NCI-H2107 (cell line): Measurements from ENCODE around the gene COA5.

Experiments
- DNase-seq: peaks from one replicate; lab custom pipeline; 2025; lab: John Stamatoyannopoulos, UW

Gene COA5

GRCh38 chr2:98571796-98572195, 36.5 kb downstream of the COA5 start:
- DNase-seq: no peak

- no peak for DNase-seq
Observed at GRCh38 chr2:98571121-98571701, 37.1 kb downstream of the COA5 start.

- no peak for DNase-seq
Observed at GRCh38 chr2:98570356-98570755, 38.0 kb downstream of the COA5 start.

GRCh38 chr2:98569915-98570314, 38.4 kb downstream of the COA5 start:
- DNase-seq: no peak

DNA sequence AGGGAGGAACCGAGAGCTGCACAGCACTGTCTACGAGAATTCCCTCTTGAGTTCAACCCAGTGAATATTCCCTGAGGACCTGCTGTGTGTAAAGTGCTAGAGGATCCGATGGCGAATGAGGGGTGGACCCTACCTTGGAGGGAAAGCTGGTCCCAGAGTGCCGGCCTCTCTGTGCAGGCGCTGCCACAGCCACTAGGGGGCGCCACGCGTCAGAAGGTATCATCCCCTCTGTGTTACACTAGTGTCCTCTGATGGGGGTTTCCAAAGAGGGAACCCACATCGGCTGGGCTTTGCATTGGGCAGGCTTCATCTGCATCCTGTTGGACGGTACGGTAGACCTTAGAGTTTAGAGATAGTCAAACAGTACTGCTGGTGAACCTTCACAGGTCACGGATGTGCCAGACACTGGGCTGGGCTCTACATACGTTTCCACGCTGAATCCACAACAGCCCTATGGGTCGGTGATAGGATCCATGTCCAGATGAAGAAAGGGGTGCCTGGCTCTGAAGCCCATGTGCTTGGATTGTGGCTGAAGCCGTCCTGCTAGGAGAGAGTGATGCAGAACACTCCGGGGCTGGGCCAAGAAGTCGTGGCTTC, 39.0 kb downstream of the COA5 start:
- DNase-seq: peak; percentile 20

- no peak for DNase-seq
Observed at GRCh38 chr2:98568161-98568956, 40.0 kb downstream of the COA5 start.

DNA sequence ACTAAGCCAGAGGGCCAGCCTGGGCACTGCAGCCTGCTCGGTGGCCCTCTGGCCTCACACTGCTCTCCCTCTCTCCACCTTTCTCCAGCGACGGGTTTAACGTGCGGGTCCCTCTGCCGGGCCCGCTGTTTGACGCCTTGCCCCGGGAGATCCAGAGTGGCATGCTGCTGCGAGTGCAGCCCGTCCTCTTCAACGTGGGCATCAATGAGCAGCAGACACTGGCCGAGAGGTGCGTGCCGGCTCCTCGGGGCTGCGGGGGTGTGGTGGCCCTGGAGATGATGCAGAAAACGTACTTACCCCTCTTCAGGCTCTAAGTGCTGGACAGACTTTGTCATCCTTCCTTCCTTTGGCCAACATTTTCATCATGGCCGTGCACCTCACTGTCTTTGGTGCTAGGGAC, 42.4 kb downstream of the COA5 start:
- DNase-seq: no peak

DNA sequence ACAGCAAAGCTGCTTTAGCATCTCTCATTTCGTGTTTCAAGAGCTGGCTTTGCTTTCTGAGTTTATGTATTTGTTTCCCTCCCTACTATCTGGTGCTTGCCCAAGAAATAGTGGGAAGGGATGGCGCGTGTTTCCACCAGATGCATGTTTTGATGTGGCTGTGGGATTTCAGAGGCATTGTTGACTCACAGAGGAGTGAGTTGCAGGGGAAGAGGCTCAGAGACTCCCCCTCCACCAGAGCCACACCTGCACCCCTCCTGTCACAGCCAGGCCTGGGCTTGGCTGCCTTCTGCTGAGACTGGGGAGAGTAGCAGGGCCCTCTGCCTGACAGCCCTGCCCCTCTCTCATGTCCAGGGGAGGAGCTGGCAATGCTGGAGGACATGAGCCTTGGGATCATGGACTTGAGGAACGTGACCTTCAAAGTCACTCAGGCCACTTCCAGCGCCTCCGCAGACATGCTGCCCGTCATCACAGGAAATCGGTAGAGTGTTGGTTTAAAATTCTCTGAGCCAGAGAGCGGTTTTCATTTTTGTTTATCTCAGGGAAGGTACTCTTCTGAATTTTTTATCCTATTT, 42.9 kb downstream of the COA5 start:
- DNase-seq: no peak

DNA sequence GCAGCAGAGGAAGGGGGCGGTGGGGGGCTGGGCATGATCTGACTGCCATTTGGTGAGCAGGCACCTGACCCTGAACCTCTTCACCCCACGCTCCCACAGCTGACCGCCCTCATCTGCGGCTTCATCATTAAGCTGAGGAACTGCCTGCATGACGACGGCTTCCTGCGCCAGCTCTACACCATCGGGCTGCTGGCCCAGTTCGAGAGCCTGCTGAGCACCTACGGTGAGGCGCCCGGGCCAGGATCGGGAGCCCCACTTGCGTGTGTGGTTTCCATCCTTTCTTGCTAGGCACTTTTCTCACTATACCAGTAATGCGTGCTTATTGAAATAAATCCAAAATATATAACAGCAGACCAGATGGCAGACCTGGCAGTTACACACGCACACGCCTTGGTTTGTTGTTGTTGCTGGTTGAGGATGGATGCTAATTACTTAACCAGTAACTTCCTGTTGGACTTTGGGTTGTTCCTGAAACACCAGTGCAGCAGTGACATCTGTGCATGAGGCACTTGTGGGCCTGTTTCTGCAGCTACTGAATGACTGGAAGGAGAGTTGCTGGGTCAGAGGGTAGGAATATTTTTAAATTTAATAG, 43.7 kb downstream of the COA5 start:
- DNase-seq: no peak

- no peak for DNase-seq
Observed at GRCh38 chr2:98563394-98563793, 44.9 kb downstream of the COA5 start.

DNA sequence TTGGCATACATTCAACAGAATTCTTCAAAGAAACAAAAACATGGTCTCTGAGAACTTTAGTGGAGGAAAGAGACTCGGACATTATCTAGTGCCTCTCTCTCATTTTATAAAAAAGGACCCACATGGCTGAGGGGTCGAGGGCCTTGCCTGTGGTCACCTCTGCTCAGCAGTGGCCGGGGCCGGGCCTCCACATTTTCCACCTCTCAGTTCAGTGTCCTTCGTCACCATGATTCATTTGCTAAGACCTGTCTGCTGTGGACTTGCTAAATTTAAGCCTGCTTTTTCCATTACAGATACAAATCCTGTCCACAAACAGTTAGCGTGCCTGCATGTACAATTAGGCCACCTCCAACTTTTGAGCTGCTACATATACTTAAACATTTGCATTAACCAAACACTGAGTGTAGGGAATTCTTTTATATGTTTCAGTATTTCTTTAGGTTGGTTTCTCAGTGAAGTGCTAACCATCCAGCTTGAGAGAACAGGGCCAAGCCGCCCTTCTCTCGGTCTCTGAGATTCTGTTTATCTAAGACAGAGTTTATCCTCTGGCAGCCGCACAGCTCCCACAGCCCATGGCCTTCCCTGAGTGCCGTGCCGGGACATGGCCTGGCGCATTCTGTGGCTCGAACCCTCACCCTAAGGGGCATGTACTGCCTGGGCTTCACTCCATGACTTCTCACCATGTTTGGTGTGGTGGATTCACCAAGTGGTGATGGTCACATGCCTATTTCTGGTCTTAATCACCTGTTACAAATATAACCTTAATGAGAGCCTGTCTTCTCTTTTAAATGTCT, 46.2 kb downstream of the COA5 start:
- DNase-seq: no peak

- DNase-seq: no peak
Observed at GRCh38 chr2:98561018-98561417, 47.3 kb downstream of the COA5 start.

DNA sequence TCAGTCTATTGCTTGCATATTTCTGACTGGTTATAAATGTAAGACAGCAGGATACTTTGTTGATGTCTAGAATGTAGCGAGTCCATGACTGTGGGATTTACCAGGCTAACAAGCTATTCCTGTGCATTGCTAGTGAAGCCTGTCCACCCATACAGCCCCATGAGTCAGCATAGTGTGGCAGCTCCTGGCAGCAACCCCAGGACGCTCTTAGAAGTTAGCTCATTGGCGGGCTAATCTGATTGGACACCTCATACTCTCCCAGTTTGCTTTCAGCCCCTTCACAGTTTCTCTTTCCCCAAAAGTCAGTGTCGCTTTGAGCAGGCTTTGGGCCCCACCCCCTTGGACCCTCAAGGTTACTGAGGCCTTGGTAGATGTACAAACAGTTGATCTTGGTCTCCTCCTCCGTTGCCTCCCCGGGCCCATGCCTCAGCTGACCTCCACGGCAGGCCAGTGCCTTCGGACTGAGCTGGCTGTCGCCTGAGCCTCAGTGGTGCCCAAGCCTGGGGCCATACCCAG, 48.0 kb downstream of the COA5 start:
- no peak for DNase-seq

- DNase-seq: no peak
Observed at GRCh38 chr2:98559581-98559980, 48.7 kb downstream of the COA5 start.

DNA sequence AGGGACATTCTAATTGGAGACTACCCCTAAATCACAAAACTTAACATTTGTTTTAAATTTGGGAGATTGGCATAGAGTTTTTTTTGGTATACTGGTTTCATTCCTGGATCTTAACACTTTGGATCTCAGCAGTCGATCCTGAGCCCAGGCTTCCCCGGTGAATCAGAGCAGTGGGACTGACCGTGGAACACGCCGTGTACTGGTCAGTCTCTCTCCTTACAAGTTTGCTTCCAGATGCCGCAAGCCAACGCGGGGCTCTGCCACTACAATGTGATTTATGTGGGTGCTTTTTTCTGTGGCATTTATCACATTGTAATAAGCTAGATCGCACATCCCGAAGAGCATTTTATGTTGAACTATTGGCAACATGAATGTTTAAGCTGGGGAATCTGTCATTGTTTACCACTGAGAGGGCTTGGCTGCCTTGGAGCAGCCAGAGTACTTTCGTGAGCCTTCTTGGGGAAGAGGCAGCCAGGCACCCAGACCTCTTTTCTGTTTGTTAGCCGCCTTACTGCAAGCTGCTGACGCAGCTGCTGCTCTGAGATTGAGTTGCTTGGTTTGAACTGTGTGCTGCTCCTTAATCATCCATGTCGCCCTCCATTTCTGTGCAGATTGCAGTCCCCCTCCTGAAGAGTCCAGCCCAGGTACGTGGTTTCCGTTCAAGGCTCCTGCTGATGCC, 49.3 kb downstream of the COA5 start:
- DNase-seq: no peak

- DNase-seq: no peak
Observed at GRCh38 chr2:98556344-98557033, 51.8 kb downstream of the COA5 start.

DNA sequence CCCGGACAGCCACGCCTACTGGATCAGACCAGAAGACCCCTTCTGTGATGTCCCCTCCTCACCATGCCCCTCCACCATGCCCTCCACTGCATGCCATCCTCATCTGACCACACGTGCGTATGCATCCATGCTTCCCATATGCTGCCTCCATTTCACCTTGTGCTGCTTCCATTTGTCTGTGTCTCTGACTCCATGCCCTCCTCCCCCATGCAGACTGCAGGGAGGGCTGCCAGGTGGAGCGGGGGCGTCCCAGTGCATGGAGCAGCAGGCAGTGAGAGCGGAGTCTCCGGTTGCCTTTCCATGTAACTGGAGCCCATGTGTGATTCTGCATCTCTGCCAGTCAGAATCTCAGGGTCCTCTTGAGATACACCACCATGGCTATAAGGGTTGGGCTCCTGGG, 52.6 kb downstream of the COA5 start:
- DNase-seq: no peak

- DNase-seq: no peak
Observed at GRCh38 chr2:98554116-98554861, 54.0 kb downstream of the COA5 start.

DNA sequence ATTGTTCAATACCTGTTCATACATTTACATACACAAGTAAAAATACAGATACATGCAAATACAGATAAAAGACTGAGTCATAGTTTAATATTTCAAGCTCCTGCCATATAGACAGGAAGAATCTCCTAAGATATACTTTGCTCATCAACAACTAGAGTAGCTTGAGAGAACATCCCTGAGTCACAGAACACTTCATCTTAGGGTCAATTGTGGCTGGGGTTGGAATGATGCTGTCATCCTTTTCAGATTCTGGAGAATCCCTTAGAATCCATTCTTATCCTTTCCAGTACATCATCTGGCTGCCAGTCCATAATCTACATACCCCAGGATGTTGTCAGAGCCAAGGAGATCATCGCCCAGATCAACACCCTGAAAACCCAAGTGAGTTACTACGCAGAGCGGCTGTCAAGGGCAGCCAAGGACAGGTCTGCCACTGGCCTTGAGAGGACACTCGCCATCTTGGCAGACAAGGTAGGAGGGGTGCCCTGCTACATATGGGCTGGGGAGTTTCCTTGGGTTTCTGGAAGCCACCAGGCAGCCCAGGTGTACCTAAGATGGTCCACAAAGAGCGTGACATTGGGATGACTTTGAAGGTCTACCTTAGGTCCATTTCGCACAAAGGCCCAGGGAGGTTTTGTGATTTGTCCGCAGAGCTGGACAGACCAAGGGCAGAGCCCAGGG, 55.7 kb downstream of the COA5 start:
- no peak for DNase-seq
